Embryonic facial prominence (tissue), 1 donor: ENCODE results near the gene WARS2.

Source experiments
- DNase-seq: peaks from one replicate; pipeline ENCODE4 v3.0.0-alpha.2; 2016; ENCODE audit errors: extremely low spot score

The WARS2 gene

DNA sequence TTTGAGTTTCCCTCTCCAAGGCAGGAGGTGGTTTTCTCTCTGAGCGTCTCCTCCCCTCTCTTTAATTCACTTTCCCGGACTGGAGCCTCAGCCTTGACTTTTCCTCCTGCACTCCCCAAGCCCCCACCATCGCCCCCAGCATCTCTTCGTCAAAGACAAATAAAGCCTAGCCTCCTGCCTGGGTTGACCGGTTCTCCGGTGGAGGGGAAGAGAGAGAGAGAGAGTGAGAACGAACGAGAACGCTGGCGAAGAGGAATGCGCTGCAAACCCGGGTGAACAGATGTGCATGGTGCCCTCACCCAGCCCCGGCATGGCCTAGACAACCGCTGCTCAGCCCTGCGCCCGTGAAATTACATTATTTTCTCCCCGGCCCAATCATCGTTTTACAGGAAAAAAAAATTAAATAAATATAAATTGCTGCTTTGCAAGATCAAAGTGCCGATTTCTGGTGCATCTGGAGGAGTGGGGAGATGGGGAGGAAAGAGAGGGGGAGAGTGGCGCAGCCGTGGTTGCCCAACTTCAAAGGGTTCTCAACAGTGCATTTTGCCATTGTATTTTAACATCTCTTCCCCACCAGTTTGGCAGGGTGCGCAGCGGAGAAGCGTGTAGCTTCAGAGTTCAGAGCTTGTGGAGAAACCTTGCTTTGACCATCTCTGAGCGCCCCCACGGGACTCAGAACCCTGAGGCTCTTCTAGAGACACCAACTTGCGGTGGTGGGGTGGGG is 140.9 kb downstream of the WARS2 start:
- no peak for DNase-seq

GRCh38 chr1:118998171-118998570 is 142.3 kb downstream of the WARS2 start:
- no peak for DNase-seq

GRCh38 chr1:118997225-118997624 is 143.2 kb downstream of the WARS2 start:
- no peak for DNase-seq

DNA sequence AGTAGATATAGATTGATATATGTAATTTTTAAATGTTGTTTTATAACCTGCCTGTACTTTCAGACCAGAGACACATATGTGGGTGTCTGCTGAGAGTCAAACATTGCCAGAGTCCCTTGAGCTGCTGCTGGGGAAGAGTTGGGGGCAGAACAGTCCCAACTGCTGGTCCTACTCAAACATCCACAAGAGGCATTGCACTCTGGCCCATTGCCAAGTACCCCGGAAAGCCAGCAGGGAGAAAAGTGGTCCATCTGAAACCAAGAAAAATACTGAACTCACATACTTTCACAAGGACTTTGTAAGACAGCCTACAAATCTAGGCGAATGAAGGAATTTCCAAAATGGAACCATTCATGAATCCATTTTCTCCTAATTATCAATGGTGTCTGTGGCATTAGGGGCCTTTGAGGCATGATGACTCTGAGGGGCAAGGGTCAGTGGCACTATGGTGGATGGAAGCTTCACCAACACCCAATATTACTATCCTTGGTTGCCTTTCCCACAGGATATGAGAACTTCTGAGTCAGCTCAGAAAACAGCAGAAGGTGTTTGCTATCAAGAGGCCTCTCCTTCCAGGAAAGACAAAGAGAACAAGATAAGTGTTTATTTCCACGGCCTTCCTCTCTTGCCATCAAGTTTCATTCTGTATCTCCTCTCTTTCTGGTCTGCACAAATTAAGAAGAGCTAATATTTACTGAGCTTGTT is 145.0 kb downstream of the WARS2 start:
- DNase-seq, result no peak

- no peak for DNase-seq
Observed at GRCh38 chr1:118993700-118994026, 146.8 kb downstream of the WARS2 start.

- DNase-seq, result no peak
Observed at GRCh38 chr1:118992868-118993699, 147.4 kb downstream of the WARS2 start.

DNA sequence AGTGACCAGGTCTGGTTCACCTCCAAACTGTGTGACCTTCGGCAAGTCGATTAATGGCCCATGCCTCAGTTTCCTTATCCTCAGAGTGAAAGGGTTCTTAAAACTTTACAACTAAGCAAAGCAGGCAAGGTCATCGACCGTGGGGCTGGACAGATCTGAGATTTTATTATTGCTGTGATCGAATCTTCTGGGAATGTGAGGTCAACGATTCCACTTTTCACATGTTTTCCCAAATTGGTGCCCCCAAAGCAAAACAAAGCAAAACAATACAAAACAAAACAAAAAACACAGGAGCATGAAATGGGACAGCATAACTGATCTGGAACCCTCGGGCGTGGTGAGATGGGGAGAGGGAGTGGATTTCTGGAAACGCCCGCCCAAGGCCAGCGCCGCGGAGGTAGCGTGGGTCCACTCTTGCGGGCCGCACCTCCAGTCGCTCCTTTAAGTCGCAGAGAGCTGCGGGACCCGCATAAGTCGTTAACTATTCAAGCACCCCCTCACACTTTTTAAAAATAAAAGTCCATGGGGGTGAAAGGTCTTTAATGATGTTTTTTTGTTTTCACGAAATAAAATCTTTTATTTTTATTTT is 148.1 kb downstream of the WARS2 start:
- DNase-seq, result no peak

DNA sequence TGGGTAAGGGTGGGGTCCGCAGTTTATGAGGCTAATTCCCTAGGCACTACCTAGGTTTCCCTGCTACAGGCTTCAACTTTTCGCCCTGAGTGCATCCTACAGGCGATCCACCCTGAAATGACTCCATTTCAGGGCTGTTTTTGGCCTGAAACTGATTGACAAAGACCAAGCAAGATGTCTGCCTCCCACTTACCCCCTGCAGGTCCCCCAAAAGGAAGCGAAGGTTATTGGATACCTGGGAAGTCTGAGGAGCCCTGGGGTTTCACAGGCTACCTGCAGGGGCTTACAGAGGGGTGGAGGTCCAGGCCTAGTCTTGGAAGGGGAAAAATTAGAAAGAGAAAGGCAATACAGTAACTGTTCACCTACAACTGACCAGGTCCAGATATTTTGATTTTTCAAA is 149.0 kb downstream of the WARS2 start:
- DNase-seq, result no peak

DNA sequence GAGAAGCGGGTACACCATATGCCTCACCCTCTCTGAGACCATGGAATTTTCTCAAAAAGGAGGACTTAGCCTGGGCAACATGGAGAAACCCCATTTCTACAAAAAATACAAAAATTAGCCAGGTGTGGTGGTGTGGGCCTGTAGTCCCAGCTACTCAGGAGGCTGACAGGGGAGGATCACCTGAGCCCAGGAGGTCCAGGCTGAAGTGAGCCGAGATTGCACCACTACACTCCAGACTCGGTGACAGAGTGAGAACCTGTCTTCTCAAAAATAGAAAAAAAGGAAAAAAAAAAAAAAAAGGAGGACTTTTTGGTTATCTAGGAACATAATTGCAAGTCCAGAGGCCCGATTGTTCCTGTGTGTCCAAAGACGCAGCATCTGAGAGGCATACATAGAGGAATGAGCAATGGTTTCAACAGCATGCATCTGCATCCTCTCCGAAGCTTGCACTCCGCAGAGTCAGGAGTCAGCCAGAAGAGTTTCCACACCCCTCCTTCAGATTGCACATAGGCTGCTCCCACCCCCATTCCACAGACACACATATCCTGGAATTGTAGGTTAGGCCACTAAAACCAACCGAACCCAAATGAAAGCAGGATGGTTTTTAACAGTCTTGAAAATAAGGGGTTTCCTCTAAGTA is 149.8 kb downstream of the WARS2 start:
- no peak for DNase-seq

- DNase-seq, result no peak
Observed at GRCh38 chr1:118989878-118990378, 150.5 kb downstream of the WARS2 start.

DNA sequence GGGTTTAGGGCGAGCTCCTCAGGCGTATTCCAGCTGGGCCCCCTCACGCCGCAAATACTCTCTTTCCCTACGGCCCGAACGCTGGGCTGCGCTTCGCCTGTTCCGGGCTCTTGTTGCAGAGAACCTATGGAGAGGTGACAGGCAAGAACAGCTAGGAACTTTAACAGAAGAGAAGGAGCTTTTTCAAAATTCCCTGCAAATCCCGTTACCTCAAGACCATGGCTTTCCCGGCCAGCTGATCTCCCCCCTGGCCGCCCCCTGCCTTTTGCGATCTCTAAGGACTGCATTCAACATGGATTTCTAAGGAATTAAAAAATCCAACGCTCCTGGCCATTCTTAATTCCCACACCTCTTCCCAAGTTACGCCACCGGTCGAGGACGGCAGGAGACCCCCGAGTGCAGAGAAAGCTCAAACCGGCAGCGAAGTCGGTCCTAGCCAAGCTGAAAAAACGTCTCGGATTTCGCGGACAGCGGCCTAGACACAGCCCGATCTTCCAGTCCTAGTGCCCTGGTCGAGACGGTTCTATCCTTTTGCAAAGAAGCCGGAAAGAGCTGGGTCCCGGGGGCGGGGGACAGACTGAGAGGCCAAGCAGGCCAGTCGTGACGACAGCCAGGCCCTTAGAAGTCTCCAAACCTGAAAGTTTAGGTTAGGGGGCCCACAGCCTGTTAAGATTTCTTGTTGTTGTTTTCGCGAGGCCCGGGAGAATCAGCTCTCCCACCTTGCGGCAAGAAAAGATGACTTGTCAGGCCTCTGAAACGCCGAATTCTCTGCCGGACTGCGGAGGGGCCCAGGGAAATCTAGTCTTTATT is 151.2 kb downstream of the WARS2 start:
- no peak for DNase-seq

GRCh38 chr1:118988186-118989005 is 152.1 kb downstream of the WARS2 start, which contains the start of gene TBX15:
Gene TBX15 (minus strand): TSS chr1:118988343. CDS start chr1:118987795, 548 bp downstream.
- DNase-seq, result peak; percentile 40

- DNase-seq, result no peak
Observed at GRCh38 chr1:118987468-118988185, 152.8 kb downstream of the WARS2 start.

DNA sequence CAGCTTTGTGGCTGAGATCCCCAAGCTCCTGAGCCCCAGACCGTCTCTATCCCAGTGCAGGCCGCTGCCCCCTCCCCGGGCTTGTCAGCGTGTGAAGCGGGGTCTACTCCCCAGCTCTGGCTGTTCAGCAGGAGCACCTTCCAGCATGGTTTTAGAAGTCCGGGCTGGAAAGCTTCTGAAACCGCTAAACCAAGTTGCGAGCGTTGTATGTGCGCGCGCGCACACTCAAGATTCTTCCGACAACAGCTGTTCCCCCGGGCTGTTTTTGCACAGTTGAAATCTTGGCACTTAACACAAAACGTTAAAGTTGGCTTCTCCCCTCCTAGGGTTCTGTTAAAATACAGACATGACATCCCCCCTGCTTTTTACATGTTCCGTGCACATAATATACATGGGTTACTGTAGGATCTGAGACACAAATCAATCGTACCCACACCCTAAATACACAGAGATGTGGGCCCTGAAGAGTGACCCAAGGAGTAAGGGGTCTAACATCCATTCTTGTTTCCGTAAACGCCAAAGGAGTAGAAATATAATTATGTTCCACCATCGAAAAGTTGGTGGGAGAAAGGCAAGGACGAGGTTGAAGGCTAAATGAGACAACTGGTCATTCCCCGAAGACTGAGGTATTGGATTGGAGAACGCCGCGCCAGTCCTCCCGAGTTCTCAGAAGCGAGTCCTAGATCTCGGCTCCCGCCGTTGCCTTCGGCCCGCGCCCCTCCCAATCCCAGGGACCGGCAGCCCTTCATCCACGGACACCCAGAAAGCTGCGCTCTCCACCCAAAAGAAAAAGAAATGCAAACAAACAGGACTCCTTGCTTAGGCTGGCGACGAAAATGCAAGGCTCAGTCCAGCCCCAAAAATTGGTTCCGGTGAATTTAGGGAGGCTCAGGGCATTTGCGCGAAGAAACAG is 153.6 kb downstream of the WARS2 start:
- DNase-seq, result no peak

GRCh38 chr1:118985640-118986554 is 154.6 kb downstream of the WARS2 start:
- no peak for DNase-seq

- DNase-seq, result no peak
Observed at GRCh38 chr1:118984722-118985639, 155.5 kb downstream of the WARS2 start.
